HG02571 (cell line): Measurements from ENCODE around the gene OR5K1.
A peak's percentile ranks its signal among the peaks of the same experiment; 100 is the strongest.

Experiments used
- ATAC-seq: cut with Tn5 transposase; IDR thresholded peaks from one replicate; pipeline ENCODE4 v1.9.1; 2021; ENCODE audit warnings: mild to moderate bottlenecking, moderate library complexity; ENCODE audit not compliant: unreplicated experiment

Gene OR5K1

GRCh38 chr3:98462901-98463300, at the start of gene OR5K1:
OR5K1 (plus strand) TSS chr3:98463201; CDS start chr3:98469577, 6,376 bp downstream.
- ATAC-seq = no peak

DNA sequence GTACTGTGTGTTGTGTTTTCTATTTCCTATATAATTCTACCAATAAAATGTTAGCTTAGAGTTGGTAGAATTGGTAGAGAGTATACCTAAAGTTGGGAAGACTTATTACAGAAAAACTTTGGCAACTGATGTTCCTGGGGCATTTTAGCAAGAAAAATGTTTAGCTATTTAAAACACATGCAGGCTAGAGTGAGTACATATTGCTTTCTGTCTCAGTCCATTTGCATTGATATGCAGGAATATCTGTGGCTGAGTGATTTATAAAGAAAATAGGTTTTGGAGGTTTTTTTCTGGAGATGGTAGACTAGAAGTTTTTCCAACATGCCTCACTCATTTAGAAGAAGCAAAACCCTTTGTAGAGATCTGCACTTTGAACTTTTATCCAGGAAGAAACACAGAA, 30.4 kb upstream of the OR5K1 start:
- no peak for ATAC-seq

DNA sequence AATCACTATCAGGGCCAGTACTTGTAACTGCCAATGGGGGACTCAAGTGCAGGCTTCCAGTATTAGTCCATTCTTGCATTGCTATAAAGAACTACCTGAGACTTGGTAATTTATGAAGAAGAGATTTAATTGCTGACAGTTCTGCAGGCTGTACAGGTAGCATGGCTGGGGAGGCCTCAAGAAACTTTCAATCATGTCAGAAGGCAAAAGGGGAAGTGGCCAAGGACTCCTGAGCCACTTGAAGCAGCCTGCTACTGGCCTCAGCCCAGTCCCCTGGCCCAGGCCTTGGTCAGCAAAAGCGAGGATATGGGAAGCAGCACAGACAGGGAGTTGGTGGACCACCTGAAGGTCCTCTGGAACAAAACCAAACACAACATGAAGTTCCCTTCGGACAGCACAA, 29.2 kb upstream of the OR5K1 start:
- no peak for ATAC-seq

- ATAC-seq = no peak
Observed at GRCh38 chr3:98434412-98434811, 28.6 kb upstream of the OR5K1 start.

GRCh38 chr3:98440283-98440682, 22.7 kb upstream of the OR5K1 start:
- ATAC-seq = no peak

DNA sequence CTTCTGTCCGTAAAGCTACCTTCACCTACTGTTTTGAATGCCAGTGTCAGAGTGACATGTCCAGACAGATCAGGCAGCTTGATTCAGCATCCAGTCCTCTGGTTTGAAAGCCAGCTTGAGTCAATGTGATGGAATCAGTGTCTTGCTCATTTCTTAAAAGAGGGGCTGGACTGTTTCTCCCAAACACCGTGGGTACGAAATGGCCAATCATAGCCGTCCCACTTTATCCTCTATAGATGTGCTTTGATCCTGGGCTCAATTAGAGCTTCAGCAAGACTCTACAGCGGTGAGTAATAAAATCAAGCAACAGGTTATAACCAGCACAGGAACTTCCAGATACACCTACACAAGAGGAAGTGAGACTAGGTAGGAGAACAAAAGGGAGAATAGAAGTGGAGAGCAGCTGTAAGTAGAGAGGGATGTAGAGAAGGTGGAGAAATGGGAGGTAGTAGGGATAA, 17.0 kb upstream of the OR5K1 start:
- peak; percentile 87 for ATAC-seq

- ATAC-seq = no peak
Observed at GRCh38 chr3:98449606-98450193, 13.3 kb upstream of the OR5K1 start.

DNA sequence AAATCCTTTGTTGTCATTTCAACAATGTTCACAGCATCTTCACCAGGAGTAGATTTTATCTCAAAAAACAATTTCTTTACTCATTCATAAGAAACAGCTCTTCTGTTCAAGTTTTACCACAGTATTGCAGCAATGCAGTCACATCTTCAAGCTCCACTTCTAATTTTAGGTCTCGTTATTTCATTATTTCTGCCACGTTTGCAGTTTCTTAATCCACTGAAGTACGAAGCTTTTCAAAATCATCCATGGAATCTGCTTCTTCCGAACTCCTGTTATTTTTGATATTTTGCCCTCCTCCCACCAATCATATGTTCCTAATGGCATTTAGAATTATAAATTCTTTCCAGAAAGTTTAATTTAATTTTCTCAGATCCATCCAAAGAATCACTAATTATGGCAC, 12.6 kb upstream of the OR5K1 start:
- no peak for ATAC-seq

DNA sequence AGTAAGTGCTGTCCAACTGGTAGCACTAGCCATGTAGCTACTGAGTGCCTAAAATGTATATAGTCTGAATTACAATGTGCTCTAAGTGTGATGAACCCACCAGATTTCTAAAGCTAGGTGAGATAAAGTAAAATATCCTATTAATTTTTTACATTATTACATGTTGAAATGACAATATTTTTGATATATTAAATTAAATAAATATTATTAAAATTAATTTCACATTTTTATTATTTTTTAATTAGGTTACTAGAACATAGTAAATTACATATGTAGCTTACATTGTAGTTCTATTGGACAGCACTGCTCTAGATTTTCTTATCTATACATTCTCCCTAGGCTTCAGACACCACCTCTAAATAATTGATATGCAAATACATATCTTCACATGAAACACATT, 9.2 kb upstream of the OR5K1 start:
- no peak for ATAC-seq

DNA sequence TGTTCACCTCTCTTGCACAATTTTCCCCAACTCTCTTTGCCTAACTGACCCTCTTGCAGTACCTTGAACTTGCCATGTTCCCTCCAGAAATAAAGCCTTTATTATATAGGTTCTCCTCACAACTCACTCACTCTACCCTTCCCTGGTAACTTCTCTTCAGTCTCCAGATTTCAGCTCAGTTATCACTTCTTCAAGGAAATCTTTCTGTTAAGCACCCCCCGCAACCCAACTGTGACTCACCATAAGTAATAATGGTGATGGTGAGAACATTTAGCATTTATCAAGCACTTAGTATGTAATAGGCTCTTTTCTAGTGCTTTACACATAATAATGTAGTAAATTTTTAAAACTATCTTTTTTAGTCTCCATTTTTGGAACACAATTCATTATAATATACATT, 8.1 kb upstream of the OR5K1 start:
- no peak for ATAC-seq

- no peak for ATAC-seq
Observed at GRCh38 chr3:98457543-98457942, 5.5 kb upstream of the OR5K1 start.

GRCh38 chr3:98460220-98460619, 2.8 kb upstream of the OR5K1 start:
- ATAC-seq = no peak

GRCh38 chr3:98482717-98483482, 19.9 kb downstream of the OR5K1 start:
- ATAC-seq = no peak

DNA sequence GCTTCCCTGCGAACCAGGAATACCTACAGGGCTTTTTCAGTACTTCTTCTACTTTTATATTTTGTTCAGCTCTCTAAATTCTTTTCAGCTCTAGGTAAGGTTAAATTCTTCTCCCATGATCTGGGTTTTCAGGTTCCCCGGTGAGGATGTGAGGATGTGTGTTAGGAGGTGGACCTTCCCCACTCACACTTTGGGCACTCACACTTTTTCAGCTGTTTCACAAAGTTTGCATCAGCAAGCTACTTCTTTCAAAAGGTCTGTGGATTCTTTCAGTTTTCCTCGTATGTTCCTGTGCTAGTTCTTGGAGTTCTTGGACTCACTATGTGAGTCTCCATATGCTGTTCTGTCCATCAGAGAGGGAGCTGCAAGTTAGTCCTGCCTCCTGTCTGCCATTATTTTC, 20.6 kb downstream of the OR5K1 start:
- ATAC-seq = no peak

DNA sequence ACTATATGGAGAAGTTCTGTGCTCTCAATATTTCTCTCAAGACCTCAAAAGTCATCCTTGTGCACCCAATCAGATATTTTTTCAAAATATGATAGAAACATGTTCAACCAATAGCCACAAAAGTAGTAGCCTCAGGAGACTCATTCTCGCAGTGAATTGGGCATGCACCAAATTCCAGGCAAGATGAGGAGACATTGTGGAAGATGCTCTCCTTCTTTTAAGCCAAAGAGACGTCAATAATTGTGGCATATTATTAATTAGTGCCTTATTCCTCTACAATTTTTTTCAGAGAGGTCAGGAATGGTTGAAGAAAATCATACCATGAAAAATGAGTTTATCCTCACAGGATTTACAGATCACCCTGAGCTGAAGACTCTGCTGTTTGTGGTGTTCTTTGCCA, 34.4 kb downstream of the OR5K1 start, which contains the start of gene OR5K2:
Gene OR5K2, plus strand, starts transcription at position 301 of the 400 bp plus-strand sequence. Its CDS starts 0 bp downstream, at position 301.
- ATAC-seq = no peak

- no peak for ATAC-seq
Observed at GRCh38 chr3:98500019-98500418, 37.0 kb downstream of the OR5K1 start.

- no peak for ATAC-seq
Observed at GRCh38 chr3:98501270-98501669, 38.3 kb downstream of the OR5K1 start.

DNA sequence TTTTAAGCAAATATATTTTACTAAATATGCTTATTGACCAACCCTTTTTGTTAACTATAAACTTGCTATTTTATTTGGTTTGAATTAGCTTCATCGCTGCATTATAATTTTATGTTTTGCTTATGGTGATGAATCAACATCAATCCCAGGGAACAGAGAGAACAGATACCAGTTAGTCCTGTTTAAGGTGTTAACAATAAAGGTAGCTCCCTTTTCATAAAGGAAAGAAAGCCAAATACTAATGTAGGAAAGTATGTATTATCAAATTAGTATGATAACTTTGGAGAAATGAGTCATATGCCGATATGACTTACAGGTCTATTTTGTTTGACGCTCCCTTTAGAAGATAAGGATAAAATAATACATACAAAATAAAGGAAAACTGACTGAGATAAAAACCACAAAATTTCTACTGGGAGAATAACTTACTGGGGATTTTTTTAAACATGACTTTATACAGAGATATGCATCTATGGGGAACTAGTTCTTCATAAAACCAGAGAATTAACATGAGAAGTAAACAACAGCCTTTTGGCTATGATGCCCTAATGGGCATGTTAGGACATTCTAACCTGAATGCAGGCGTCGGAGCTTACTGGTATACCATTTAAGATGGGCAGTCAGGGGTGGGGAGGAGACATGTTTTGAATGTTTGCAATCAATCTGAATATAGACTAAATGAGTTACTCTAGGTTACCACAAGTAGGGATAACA, 39.0 kb downstream of the OR5K1 start:
- ATAC-seq = no peak

GRCh38 chr3:98504539-98504938, 41.5 kb downstream of the OR5K1 start:
- ATAC-seq = no peak

- no peak for ATAC-seq
Observed at GRCh38 chr3:98508582-98508981, 45.6 kb downstream of the OR5K1 start.

DNA sequence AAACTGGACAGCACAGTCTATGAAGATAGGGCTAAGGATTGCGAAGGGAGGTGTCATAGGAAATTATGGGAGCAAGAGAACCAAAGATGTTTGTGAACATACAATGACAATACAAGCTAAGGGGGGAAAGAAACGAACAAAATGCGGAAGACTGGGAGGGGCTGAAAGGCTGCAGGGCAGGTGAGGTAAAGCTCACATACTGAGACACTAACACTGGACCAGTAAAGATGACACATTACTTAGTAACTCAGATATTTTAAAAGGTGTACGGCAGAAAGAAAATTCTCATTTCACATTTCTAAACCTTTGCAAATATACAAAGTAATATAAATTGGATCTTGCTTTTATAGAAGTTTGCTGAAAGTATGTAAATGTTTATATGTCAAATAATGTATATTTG, 49.6 kb downstream of the OR5K1 start:
- no peak for ATAC-seq

GRCh38 chr3:98513091-98513511, 50.1 kb downstream of the OR5K1 start:
- ATAC-seq = no peak
